CD4-positive, alpha-beta T cell (primary cell): ENCODE measurements around the gene PLEKHG3. TPM values are rescaled to one million over a fixed set of nuclear protein-coding genes. Genes with fewer than 3 reads are reported as not detected.

Experiments used
- ATAC-seq: fragments of 200-7000 bp; cut with Tn5 transposase; one replicate; pipeline ENCODE4 v1.10.0; 2022; ENCODE audit warnings: mild to moderate bottlenecking; ENCODE audit not compliant: poor library complexity
- CTCF ChIA-PET: fragments of 350-600 bp; sonication (Branson Sonifier 250); formaldehyde crosslinking; loops from one replicate; lab custom pipeline; 2021; ENCODE audit warnings: antibody characterized with exemption, inconsistent platforms; lab: Charles Lee
- POLR2A ChIA-PET: fragments of 350-600 bp; sonication (Branson Sonifier 250); formaldehyde crosslinking; loops from one replicate; lab custom pipeline; 2021; ENCODE audit warnings: antibody characterized with exemption, inconsistent platforms; lab: Charles Lee
- DNase-seq, 14 experiments: peaks; one replicate each; pipeline ENCODE4 v3.0.0-alpha.2; 2013 to 2020; ENCODE audit warnings: mixed read lengths in 2 of 14
- H3K27ac ChIP-seq, 2 donors: one replicate each; pipeline versions ENCODE4 v1.5.1 to v1.7.0; 2013; ENCODE audit warnings: low read length in 2 of 2, low read depth in 1 of 2, mild to moderate bottlenecking in 1 of 2
- H3K27me3 ChIP-seq, 2 experiments: 1 replicate in 1 of 2; 2 replicates in 1 of 2; pipeline versions ENCODE4 v1.6.1 to v1.7.0; 2013; ENCODE audit warnings: low read length in 2 of 2, control low read depth in 1 of 2, mild to moderate bottlenecking in 1 of 2, moderate library complexity in 1 of 2; ENCODE audit not compliant: insufficient read depth in 2 of 2, control insufficient read depth in 1 of 2
- H3K36me3 ChIP-seq: one replicate; pipeline ENCODE4 v1.6.1; 2013; ENCODE audit warnings: low read length, control low read depth; ENCODE audit not compliant: insufficient read depth
- H3K4me1 ChIP-seq: one replicate; pipeline ENCODE4 v1.6.1; 2013; ENCODE audit warnings: low read length, control low read depth; ENCODE audit not compliant: insufficient read depth
- H3K4me3 ChIP-seq: one replicate; pipeline ENCODE4 v1.5.1; 2013; ENCODE audit warnings: mild to moderate bottlenecking, low read length, moderate library complexity
- H3K9me3 ChIP-seq, 2 experiments: 1 replicate in 1 of 2; 2 replicates in 1 of 2; pipeline versions ENCODE4 v1.6.1 to v1.7.0; 2013; ENCODE audit warnings: low read length in 2 of 2, mild to moderate bottlenecking in 2 of 2, control low read depth in 1 of 2, moderate library complexity in 1 of 2; ENCODE audit not compliant: control insufficient read depth in 1 of 2, insufficient read depth in 1 of 2
- H3K27ac Mint-ChIP-seq: one replicate; pipeline ENCODE4 v1.8.0; 2020; ENCODE audit warnings: mixed read lengths
- H3K27me3 Mint-ChIP-seq: one replicate; pipeline ENCODE4 v1.8.0; 2021; ENCODE audit warnings: mixed read lengths
- H3K36me3 Mint-ChIP-seq: one replicate; pipeline ENCODE4 v1.8.0; 2021; ENCODE audit warnings: low read depth, mixed read lengths
- H3K4me1 Mint-ChIP-seq: one replicate; pipeline ENCODE4 v1.8.0; 2021; ENCODE audit warnings: low read depth, mixed read lengths
- H3K4me3 Mint-ChIP-seq: one replicate; pipeline ENCODE4 v1.8.0; 2020; ENCODE audit warnings: mild to moderate bottlenecking, mixed read lengths
- H3K9me3 Mint-ChIP-seq: one replicate; pipeline ENCODE4 v1.8.0; 2020; ENCODE audit warnings: mixed read lengths
- intact Hi-C, 2 experiments: fragments of 100-400 bp; cut with DNase I in 1 of 2; cut with micrococcal nuclease in 1 of 2; formaldehyde crosslinking; loops; one replicate each; pipeline versions ENCODE4 v1.15.1 to v1.9.0; 2023 to 2025; cut with DNase I, micrococcal nuclease
- total RNA-seq, 174 experiments: library from RNA in 2 of 174; stranded (reverse) in 2 of 174; gene quantifications; one replicate each; pipeline ENCODE4 v1.2.3 and lab custom pipeline; 2021 to 2026
- TF ChIP-seq, protein P1 (sequence below): fragments of 200-600 bp; IDR thresholded peaks from one replicate; pipeline ENCODE4 v1.8.0; 2022; ENCODE audit warnings: antibody characterized with exemption, mild to moderate bottlenecking

Gene PLEKHG3
- total RNA-seq, 2 experiments from 2014 or later, result 12.1 to 13.3 TPM

DNA sequence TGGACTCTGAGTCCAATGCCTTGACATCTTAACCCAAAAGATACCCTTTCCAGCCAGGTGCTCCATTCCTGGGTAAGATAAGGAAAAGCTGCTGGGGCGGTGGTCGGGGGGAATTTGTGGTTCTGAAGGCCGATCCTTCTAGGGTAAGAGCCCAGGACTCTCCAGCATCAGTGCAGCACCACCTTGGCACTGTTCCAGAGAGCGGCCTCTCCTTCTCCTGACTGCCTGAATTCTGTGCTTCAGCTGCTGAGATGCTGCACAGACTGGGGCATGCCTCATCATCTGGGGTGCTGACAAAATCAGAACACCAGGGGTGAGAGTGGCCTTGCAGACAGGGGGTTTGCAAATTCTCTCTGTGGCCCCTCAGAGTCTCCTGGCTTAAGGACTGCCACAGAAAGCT lies 88.0 kb downstream of the PLEKHG3 start:
- intact Hi-C loops, result no loop called here
- ChIA-PET CTCF (no interaction called here), POLR2A (no interaction called here)
- DNase-seq (no peak), ATAC-seq (no peak)
- no peaks in the 10 kb centered on the region for H3K36me3 Mint-ChIP-seq
- H3K9me3 Mint-ChIP-seq, result no peaks in the 10 kb centered on the region
- no peaks in the 10 kb centered on the region for H3K4me1 Mint-ChIP-seq
- Histone ChIP-seq H3K4me3 (no peak overlapping the region), H3K9me3 (no peaks in the 10 kb centered on the region), H3K27ac (no peak overlapping the region), H3K36me3 (no peaks in the 10 kb centered on the region), H3K27me3 (no peaks in the 10 kb centered on the region), H3K4me1 (no peaks in the 10 kb centered on the region)
- TF ChIP-seq, protein P1, sequence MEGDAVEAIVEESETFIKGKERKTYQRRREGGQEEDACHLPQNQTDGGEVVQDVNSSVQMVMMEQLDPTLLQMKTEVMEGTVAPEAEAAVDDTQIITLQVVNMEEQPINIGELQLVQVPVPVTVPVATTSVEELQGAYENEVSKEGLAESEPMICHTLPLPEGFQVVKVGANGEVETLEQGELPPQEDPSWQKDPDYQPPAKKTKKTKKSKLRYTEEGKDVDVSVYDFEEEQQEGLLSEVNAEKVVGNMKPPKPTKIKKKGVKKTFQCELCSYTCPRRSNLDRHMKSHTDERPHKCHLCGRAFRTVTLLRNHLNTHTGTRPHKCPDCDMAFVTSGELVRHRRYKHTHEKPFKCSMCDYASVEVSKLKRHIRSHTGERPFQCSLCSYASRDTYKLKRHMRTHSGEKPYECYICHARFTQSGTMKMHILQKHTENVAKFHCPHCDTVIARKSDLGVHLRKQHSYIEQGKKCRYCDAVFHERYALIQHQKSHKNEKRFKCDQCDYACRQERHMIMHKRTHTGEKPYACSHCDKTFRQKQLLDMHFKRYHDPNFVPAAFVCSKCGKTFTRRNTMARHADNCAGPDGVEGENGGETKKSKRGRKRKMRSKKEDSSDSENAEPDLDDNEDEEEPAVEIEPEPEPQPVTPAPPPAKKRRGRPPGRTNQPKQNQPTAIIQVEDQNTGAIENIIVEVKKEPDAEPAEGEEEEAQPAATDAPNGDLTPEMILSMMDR, result no peak
- H3K27me3 Mint-ChIP-seq, result no peaks in the 10 kb centered on the region
- no peak overlapping the region for H3K27ac Mint-ChIP-seq
- H3K4me3 Mint-ChIP-seq, result no peak overlapping the region

DNA sequence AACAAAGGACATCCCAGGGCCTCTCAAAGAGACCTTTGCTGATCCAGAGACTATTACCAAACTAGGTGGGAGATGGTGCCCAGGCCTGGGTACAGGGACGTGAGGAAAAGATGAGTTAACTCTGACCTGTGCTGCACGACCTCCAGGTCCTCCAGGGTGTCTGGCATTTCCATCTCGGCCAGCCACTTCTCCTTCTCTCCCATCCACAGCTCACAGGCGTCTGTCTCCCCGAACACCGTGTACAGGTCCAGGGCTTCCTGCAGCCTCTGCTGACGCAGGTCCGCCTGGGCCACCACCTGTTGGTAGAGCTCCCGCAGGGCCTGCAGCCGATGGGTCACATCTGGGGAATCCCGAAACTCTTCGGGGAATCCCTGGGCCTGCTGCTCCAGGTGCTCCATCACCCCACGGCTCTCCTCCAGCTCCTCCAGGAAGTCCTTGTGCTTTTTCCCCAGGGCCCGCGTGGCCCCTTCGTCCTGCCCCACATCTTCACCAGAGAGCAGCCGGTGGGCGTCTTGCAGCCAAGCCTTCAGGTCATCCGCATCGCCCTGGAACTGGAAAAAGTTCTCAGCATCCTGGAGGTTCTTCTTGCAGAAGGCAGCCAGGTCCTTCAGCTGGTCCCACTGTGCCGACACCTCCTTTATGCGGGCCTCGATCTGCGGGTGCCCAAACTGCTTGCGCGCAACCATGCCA lies 88.8 kb downstream of the PLEKHG3 start:
- POLR2A ChIA-PET, result no interaction called here
- ATAC-seq, result no peak

DNA sequence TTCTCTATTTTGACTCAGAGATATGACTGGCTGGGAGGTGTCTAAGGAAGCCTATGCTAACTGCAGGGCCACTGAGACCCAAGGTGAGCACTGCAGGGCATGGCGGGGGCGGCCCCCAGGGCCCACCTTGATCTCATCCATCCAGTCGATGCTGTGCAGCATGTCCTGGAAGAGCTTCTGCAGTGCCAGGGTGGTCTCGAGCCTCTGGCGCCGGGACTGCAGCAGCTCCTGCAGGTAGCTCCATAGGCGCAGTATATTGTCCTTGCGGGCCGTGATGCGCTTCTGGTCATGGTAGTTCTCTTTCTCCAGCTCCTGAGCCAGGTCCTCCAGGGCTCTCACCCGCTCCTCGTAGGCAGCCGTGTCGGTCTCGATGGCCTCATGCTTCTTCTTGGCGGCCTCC lies 91.0 kb downstream of the PLEKHG3 start:
- TF ChIP-seq, protein P1, result no peak
- Histone ChIP-seq H3K36me3 (no peaks in the 10 kb centered on the region), H3K4me3 (no peak overlapping the region), H3K9me3 (no peaks in the 10 kb centered on the region), H3K27ac (no peak overlapping the region), H3K4me1 (no peaks in the 10 kb centered on the region), H3K27me3 (no peaks in the 10 kb centered on the region)
- Mint-ChIP-seq H3K36me3 (no peaks in the 10 kb centered on the region), H3K4me1 (no peaks in the 10 kb centered on the region), H3K9me3 (no peaks in the 10 kb centered on the region), H3K4me3 (no peak overlapping the region), H3K27ac (no peak overlapping the region), H3K27me3 (no peaks in the 10 kb centered on the region)
- intact Hi-C loops, result no loop called here
- no peak for DNase-seq
- ChIA-PET POLR2A (no interaction called here), CTCF (no interaction called here)
- ATAC-seq, result no peak

More for the DNA sequence above, 88.8 kb downstream of the PLEKHG3 start:
- Histone ChIP-seq H3K4me1 (no peaks in the 10 kb centered on the region), H3K27ac (no peak overlapping the region), H3K9me3 (no peaks in the 10 kb centered on the region), H3K4me3 (no peak overlapping the region), H3K36me3 (no peaks in the 10 kb centered on the region), H3K27me3 (no peaks in the 10 kb centered on the region)
- TF ChIP-seq, protein P1, result no peak
- H3K4me3 Mint-ChIP-seq, result no peak overlapping the region
- DNase-seq, result no peak
- CTCF ChIA-PET, result no interaction called here
- no peaks in the 10 kb centered on the region for H3K36me3 Mint-ChIP-seq
- H3K27ac Mint-ChIP-seq, result no peak overlapping the region
- no peaks in the 10 kb centered on the region for H3K9me3 Mint-ChIP-seq
- H3K27me3 Mint-ChIP-seq, result no peaks in the 10 kb centered on the region
- intact Hi-C loops, result no loop called here
- no peaks in the 10 kb centered on the region for H3K4me1 Mint-ChIP-seq
